Measurements from ENCODE around the gene XYLT2. TPM values are rescaled to one million over a fixed set of nuclear protein-coding genes. Genes with fewer than 3 reads are reported as not detected.

XYLT2 gene
- total and polyA plus RNA-seq, 8 donors = 52.7 to 166 (median 96.5) TPM

DNA sequence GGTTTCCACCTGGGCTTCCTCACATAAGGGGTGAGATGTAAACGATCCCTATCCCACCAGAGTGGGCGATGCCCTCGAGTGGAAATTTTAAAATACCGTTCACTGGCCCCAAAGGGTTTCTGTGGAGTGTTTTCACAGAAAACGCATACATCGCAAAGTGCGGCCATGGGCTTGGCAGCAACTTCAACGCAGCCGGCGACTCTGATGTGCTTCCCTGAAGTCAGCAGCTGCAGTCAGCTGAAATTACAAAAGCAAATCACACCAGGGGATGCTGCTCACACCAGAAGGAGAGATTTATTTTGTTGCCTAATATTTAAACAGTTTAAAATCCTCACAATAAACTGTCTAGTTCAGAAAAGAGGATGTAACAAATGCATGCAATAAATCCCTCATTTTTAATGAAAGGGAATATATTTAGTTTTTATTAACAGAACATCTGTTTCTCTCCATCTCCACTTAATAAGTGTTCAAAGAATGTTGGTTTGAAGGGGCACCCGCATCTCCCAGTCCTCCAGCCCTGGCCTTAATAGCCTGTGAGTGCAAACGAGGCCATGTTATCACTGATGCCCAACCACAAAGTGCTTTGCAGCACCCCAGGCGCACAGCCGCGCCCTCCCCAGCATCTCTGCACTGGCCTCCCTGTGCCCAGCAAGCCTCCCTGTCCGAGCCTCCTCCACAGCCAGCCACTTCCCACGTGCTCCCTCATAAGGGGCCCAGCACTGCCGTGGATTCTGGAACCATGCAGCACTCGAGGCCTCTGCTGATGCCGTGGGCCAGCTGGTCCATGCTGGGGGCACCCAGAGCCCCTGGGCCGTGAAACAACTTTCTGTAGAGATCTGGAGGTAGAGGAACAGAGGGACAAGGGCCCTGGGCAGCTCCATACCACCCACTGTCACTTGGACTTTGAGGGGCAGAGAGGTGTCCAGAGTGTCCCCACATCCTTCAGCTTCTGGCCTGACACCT lies 17.3 kb upstream of the XYLT2 start:
- intact Hi-C loops (cut with DNase I; ENCODE audit: low total_unique reads) = no loop called here
- Histone ChIP-seq H3K36me3 (no peaks in the 10 kb centered on the region), H3K4me1 (peaks cover 0 to 15% (median 0%) of the 10 kb centered on the region in 4 donors), H3K27ac (peak overlapping the region in 1 of 5 donors; percentile 8), H3K4me3 (no peak overlapping the region), H3K9me3 (no peaks in the 10 kb centered on the region), H3K27me3 (no peaks in the 10 kb centered on the region)
- no peak for TF ChIP-seq POLR2AphosphoS5 (IDR thresholded peaks at IDR 0.05)
- no peak for TF ChIP-seq POLR2A (IDR thresholded peaks at IDR 0.05)
- TF ChIP-seq, protein P1, sequence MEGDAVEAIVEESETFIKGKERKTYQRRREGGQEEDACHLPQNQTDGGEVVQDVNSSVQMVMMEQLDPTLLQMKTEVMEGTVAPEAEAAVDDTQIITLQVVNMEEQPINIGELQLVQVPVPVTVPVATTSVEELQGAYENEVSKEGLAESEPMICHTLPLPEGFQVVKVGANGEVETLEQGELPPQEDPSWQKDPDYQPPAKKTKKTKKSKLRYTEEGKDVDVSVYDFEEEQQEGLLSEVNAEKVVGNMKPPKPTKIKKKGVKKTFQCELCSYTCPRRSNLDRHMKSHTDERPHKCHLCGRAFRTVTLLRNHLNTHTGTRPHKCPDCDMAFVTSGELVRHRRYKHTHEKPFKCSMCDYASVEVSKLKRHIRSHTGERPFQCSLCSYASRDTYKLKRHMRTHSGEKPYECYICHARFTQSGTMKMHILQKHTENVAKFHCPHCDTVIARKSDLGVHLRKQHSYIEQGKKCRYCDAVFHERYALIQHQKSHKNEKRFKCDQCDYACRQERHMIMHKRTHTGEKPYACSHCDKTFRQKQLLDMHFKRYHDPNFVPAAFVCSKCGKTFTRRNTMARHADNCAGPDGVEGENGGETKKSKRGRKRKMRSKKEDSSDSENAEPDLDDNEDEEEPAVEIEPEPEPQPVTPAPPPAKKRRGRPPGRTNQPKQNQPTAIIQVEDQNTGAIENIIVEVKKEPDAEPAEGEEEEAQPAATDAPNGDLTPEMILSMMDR (IDR thresholded peaks at IDR 0.05) = no peak
- no peak for TF ChIP-seq EP300 (IDR thresholded peaks at IDR 0.05)
- WGBS, 5 donors = 60 to 72% (median 65%) methylated on average over 21 of the region's 21 CpGs
- DNase-seq = peak in 1 of 2 donors; percentile 57

DNA sequence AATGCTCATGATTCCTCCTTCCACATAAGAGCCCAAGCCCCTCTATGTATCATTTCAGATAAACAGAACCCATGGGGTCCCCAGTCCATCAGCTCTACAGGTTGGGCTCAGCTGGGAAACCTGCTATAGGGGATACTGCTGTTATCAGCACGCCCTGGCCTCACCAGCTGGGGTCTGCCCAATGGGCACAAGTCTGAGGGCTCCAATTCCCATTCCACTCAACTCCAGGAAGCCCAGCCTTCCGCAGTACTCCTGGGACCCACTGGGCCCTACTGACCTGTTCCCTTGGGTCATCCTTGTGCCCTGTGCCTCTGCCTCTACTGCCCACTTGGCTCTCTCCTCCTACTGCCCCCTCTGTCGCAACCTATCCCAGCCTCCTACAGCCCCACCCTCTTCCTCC lies 16.2 kb upstream of the XYLT2 start:
- peaks cover 0 to 16% (median 2%) of the 10 kb centered on the region in 4 donors for H3K4me1 ChIP-seq
- H3K27me3 ChIP-seq = no peaks in the 10 kb centered on the region
- intact Hi-C loops (cut with DNase I; ENCODE audit: low total_unique reads) = no loop called here
- 74 to 91% (median 84%) methylated on average over 3 of the region's 3 CpGs for whole genome bisulfite sequencing, 5 donors
- no peak overlapping the region for H3K27ac ChIP-seq
- H3K36me3 ChIP-seq = no peaks in the 10 kb centered on the region
- no peaks in the 10 kb centered on the region for H3K9me3 ChIP-seq
- no peak for DNase-seq
- TF ChIP-seq POLR2A (IDR thresholded peaks at IDR 0.05) (no peak), POLR2AphosphoS5 (IDR thresholded peaks at IDR 0.05) (no peak), EP300 (IDR thresholded peaks at IDR 0.05) (no peak)
- TF ChIP-seq, protein P1 (IDR thresholded peaks at IDR 0.05) = no peak
- H3K4me3 ChIP-seq = no peak overlapping the region

DNA sequence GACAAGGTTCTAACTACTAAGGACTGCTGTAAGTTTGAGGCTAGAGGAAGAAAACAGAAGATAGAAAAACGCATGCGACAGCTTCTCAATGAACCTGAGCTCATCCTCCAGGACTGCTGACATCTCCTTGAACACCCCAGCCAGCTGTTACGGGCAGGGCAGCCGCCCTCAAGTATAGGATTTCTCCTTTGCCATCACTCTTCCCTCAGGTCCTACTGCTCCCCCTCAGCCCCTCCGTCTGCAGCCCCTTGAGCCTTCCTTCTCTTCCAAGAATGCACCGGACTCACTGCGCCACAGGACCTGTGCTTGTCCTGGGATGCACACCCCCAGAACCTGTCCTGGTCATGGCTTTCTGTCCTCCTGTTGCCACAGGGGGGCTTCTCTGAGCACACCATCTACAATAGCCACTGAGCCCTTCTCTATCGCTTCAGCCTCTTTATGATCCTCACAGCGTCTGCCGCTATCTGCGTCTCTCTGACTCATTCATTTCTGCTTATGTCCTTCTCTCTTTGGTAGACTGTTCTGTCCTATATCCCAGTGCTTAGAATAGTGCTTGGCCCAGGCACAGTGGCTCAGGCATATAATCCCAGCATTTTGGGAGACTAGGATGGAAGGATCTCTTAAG lies 15.7 kb upstream of the XYLT2 start:
- DNase-seq = no peak
- no peaks in the 10 kb centered on the region for H3K27me3 ChIP-seq
- TF ChIP-seq POLR2A (IDR thresholded peaks at IDR 0.05) (no peak), POLR2AphosphoS5 (IDR thresholded peaks at IDR 0.05) (no peak), EP300 (IDR thresholded peaks at IDR 0.05) (no peak)
- TF ChIP-seq, protein P1 (IDR thresholded peaks at IDR 0.05) = no peak
- 90 to 94% (median 93%) methylated on average over 11 of the region's 11 CpGs for WGBS, 5 donors
- intact Hi-C loops (cut with DNase I; ENCODE audit: low total_unique reads) = no loop called here
- H3K4me1 ChIP-seq = peaks cover 0 to 16% (median 2%) of the 10 kb centered on the region in 4 donors
- no peak overlapping the region for H3K27ac ChIP-seq
- H3K4me3 ChIP-seq = no peak overlapping the region
- H3K9me3 ChIP-seq = no peaks in the 10 kb centered on the region
- no peaks in the 10 kb centered on the region for H3K36me3 ChIP-seq

DNA sequence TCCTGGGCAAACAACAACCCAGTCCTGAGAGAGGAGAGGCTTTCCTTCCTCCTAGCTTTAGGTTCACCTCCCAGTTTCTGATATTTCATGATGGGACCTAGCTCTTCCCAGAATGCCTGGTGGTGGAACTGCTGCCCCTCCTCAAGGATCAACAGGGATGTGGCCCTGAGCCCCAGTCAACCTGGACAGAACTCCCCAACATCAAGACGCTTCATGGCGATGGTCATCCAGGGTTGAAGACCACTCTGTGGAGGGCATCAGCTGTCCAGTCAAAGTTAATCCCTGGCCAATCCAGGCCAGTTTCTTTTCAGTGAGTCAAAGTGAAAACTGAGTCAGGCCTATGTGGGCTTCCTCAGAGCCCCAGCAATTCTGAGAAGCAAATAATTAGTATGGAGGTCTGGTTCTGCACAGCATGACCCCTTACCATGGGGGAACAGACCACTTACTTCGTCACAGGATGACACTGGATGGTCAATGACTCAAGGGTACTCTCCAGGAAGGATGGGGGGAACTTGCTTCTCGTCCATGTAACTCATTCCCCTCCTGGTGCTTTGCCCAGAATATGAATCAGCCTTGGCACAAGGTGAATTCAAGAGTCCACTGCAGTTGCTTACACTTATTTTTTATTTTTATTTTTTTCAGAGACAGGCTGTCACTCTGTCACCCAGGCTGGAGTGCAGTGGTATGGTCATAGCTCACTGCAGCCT lies 14.7 kb upstream of the XYLT2 start:
- no peaks in the 10 kb centered on the region for H3K27me3 ChIP-seq
- 65 to 92% (median 81%) methylated on average over 4 of the region's 4 CpGs for WGBS, 5 donors

More for the DNA sequence above, 14.7 kb upstream of the XYLT2 start:
- TF ChIP-seq POLR2AphosphoS5 (IDR thresholded peaks at IDR 0.05) = no peak
- TF ChIP-seq POLR2A (IDR thresholded peaks at IDR 0.05) = no peak
- TF ChIP-seq, protein P1 (IDR thresholded peaks at IDR 0.05) = no peak
- TF ChIP-seq EP300 (IDR thresholded peaks at IDR 0.05) = no peak
- peaks cover 0 to 16% (median 2%) of the 10 kb centered on the region in 4 donors for H3K4me1 ChIP-seq
- H3K9me3 ChIP-seq = no peaks in the 10 kb centered on the region
- H3K27ac ChIP-seq = no peak overlapping the region
- no peak overlapping the region for H3K4me3 ChIP-seq
- no peak for DNase-seq
- intact Hi-C loops (cut with DNase I; ENCODE audit: low total_unique reads) = no loop called here
- H3K36me3 ChIP-seq = no peaks in the 10 kb centered on the region

Data from stomach (tissue), 9 donors.